H9 (cell line): Measurements from ENCODE around the gene PCDHA12. TPM values are rescaled to one million over a fixed set of nuclear protein-coding genes. Genes with fewer than 3 reads are reported as not detected.
A peak's percentile ranks its signal among the peaks of the same experiment; 100 is the strongest.

Source experiments
- DNase-seq: peaks from one replicate; pipeline ENCODE4 v3.0.0-alpha.2; 2017
- H2AFZ ChIP-seq: one replicate; pipeline ENCODE4 v1.6.1; 2013; ENCODE audit warnings: mild to moderate bottlenecking, low read length, control low read depth, moderate library complexity
- H2AK5ac ChIP-seq: 2 replicates; pipeline ENCODE4 v1.6.1; 2013; ENCODE audit warnings: low read length, control low read depth, mixed read lengths; ENCODE audit not compliant: insufficient read length
- H2BK120ac ChIP-seq: one replicate; pipeline ENCODE4 v1.6.1; 2013; ENCODE audit warnings: low read depth, mild to moderate bottlenecking, low read length, control low read depth, inconsistent platforms; ENCODE audit not compliant: poor library complexity, severe bottlenecking
- H2BK12ac ChIP-seq: 2 replicates; pipeline ENCODE4 v1.6.1; 2013; ENCODE audit warnings: low read length, control low read depth, mixed read lengths, low read depth; ENCODE audit not compliant: insufficient read length
- H2BK15ac ChIP-seq: 2 replicates; pipeline ENCODE4 v1.6.1; 2013; ENCODE audit warnings: low read depth, low read length, control low read depth
- H2BK20ac ChIP-seq: one replicate; pipeline ENCODE4 v1.6.1; 2013; ENCODE audit warnings: low read depth, mild to moderate bottlenecking, low read length, control low read depth, inconsistent platforms; ENCODE audit not compliant: poor library complexity, severe bottlenecking
- H2BK5ac ChIP-seq: 2 replicates; pipeline ENCODE4 v1.6.1; 2013; ENCODE audit warnings: low read length, control low read depth, mixed read lengths; ENCODE audit not compliant: insufficient read length
- H3K14ac ChIP-seq: 2 replicates; pipeline ENCODE4 v1.6.1; 2013; ENCODE audit warnings: low read length, control low read depth; ENCODE audit not compliant: insufficient read depth
- H3K18ac ChIP-seq: 2 replicates; pipeline ENCODE4 v1.6.1; 2013; ENCODE audit warnings: low read depth, mild to moderate bottlenecking, mixed read lengths, low read length, control low read depth; ENCODE audit not compliant: insufficient read length
- H3K23ac ChIP-seq: 2 replicates; pipeline ENCODE4 v1.6.1; 2013; ENCODE audit warnings: low read length, control low read depth, mixed read lengths, low read depth; ENCODE audit not compliant: insufficient read length
- H3K23me2 ChIP-seq: 2 replicates; pipeline ENCODE4 v1.6.1; 2013; ENCODE audit warnings: low read depth, mild to moderate bottlenecking, mixed read lengths, low read length, control low read depth; ENCODE audit not compliant: insufficient read length, poor library complexity, severe bottlenecking
- H3K27ac ChIP-seq: 2 replicates; pipeline ENCODE4 v1.5.1; 2013; ENCODE audit warnings: low read length, control low read depth, mixed read lengths, low read depth; ENCODE audit not compliant: insufficient read length
- H3K27me3 ChIP-seq: 2 replicates; pipeline ENCODE4 v1.6.1; 2013; ENCODE audit warnings: low read length, control low read depth, inconsistent platforms; ENCODE audit not compliant: insufficient read depth
- H3K4ac ChIP-seq: 2 replicates; pipeline ENCODE4 v1.6.1; 2013; ENCODE audit warnings: low read depth, mild to moderate bottlenecking, control low read depth, inconsistent platforms, low read length, moderate library complexity
- H3K4me1 ChIP-seq: 2 replicates; pipeline ENCODE4 v1.6.1; 2013; ENCODE audit warnings: low read length, control low read depth, inconsistent platforms; ENCODE audit not compliant: insufficient read depth
- H3K4me2 ChIP-seq: 2 replicates; pipeline ENCODE4 v1.6.1; 2013; ENCODE audit warnings: low read length, control low read depth, mixed read lengths; ENCODE audit not compliant: insufficient read length, insufficient read depth
- H3K56ac ChIP-seq: 2 replicates; pipeline ENCODE4 v1.6.1; 2013; ENCODE audit warnings: low read depth, mild to moderate bottlenecking, mixed read lengths, low read length, control low read depth; ENCODE audit not compliant: insufficient read length
- H3K79me1 ChIP-seq: 2 replicates; pipeline ENCODE4 v1.6.1; 2013; ENCODE audit warnings: low read depth, mild to moderate bottlenecking, moderate library complexity, low read length, control low read depth, inconsistent platforms; ENCODE audit not compliant: insufficient read depth, poor library complexity, severe bottlenecking
- H3K79me2 ChIP-seq: 2 replicates; pipeline ENCODE4 v1.6.1; 2013; ENCODE audit warnings: low read length, control low read depth, inconsistent platforms; ENCODE audit not compliant: insufficient read depth
- H3K9ac ChIP-seq: 2 replicates; pipeline ENCODE4 v1.6.1; 2013; ENCODE audit warnings: low read length, control low read depth, mixed read lengths; ENCODE audit not compliant: insufficient read length; ENCODE audit errors: extremely low read depth
- H3K9me3 ChIP-seq: one replicate; pipeline ENCODE4 v1.6.1; 2013; ENCODE audit warnings: low read depth, low read length, inconsistent platforms; ENCODE audit not compliant: control insufficient read depth
- H3T11ph ChIP-seq: one replicate; pipeline ENCODE4 v1.6.1; 2013; ENCODE audit warnings: mild to moderate bottlenecking, low read length, control low read depth, inconsistent platforms
- H4K20me1 ChIP-seq: one replicate; pipeline ENCODE4 v1.6.1; 2013; ENCODE audit not compliant: control insufficient read depth, insufficient read length, insufficient read depth
- H4K5ac ChIP-seq: 2 replicates; pipeline ENCODE4 v1.6.1; 2013; ENCODE audit warnings: low read depth, mild to moderate bottlenecking, mixed read lengths, low read length, control low read depth; ENCODE audit not compliant: insufficient read length
- H4K8ac ChIP-seq: replicated peaks from 2 replicates; pipeline ENCODE4 v1.6.1; 2013; ENCODE audit warnings: low read length, control low read depth, mixed read lengths, low read depth; ENCODE audit not compliant: insufficient read length
- H4K91ac ChIP-seq: 2 replicates; pipeline ENCODE4 v1.6.1; 2013; ENCODE audit warnings: low read depth, mild to moderate bottlenecking, moderate library complexity, mixed read lengths, low read length, control low read depth; ENCODE audit not compliant: insufficient read length
- H3K27ac Mint-ChIP-seq, 3 experiments: 2 replicates in 2 of 3; 3 replicates in 1 of 3; pipeline ENCODE4 v1.8.0; 2020 to 2021; ENCODE audit warnings: mixed read lengths in 3 of 3, mild to moderate bottlenecking in 1 of 3, moderate library complexity in 1 of 3
- H3K27me3 Mint-ChIP-seq: 2 replicates; pipeline ENCODE4 v1.8.0; 2021; ENCODE audit warnings: low read depth, mild to moderate bottlenecking, moderate library complexity, mixed read lengths
- H3K36me3 Mint-ChIP-seq, 3 experiments: 2 replicates in 2 of 3; 3 replicates in 1 of 3; pipeline ENCODE4 v1.8.0; 2020 to 2021; ENCODE audit warnings: low read depth in 3 of 3, mixed read lengths in 3 of 3; ENCODE audit not compliant: insufficient read depth in 1 of 3
- H3K4me1 Mint-ChIP-seq, 2 experiments: 2 replicates each; pipeline ENCODE4 v1.8.0; 2020; ENCODE audit warnings: mixed read lengths in 2 of 2
- H3K4me3 Mint-ChIP-seq, 2 experiments: 2 replicates in 1 of 2; 3 replicates in 1 of 2; pipeline ENCODE4 v1.8.0; 2020 to 2021; ENCODE audit warnings: mild to moderate bottlenecking in 2 of 2, mixed read lengths in 2 of 2, moderate library complexity in 1 of 2
- H3K9me3 Mint-ChIP-seq, 2 experiments: 2 replicates in 1 of 2; 3 replicates in 1 of 2; pipeline ENCODE4 v1.8.0; 2020; ENCODE audit warnings: mild to moderate bottlenecking in 2 of 2, mixed read lengths in 2 of 2, moderate library complexity in 1 of 2
- WGBS: extraction: QIAGEN DNeasy Blood & Tissue Kit; methylation state at CpG from one replicate; pipeline ENCODE4 v1.1.7; 2013; ENCODE audit warnings: missing lambda C conversion rate, low lambda C conversion rate, mixed read lengths; ENCODE audit not compliant: insufficient read length; ENCODE audit errors: extremely low coverage; 5-methylcytosine and 5-hydroxymethylcytosine counted together
- long read RNA-seq: library from polyadenylated mRNA; unstranded; transcript quantifications from one replicate; pipeline ENCODE4 v2.0.0, GENCODE V29; 2020
- total RNA-seq: library from RNA; stranded (reverse); gene quantifications from 2 replicates; pipeline ENCODE4 v1.2.1, GENCODE V29; 2021
- TF ChIP-seq, protein P1 (sequence below): fragments of 200-600 bp; sonication (generic); conservative IDR thresholded peaks from 3 replicates; pipeline ENCODE4 v1.8.0; 2021; ENCODE audit warnings: antibody characterized with exemption, mild to moderate bottlenecking

Gene PCDHA12, protein sequence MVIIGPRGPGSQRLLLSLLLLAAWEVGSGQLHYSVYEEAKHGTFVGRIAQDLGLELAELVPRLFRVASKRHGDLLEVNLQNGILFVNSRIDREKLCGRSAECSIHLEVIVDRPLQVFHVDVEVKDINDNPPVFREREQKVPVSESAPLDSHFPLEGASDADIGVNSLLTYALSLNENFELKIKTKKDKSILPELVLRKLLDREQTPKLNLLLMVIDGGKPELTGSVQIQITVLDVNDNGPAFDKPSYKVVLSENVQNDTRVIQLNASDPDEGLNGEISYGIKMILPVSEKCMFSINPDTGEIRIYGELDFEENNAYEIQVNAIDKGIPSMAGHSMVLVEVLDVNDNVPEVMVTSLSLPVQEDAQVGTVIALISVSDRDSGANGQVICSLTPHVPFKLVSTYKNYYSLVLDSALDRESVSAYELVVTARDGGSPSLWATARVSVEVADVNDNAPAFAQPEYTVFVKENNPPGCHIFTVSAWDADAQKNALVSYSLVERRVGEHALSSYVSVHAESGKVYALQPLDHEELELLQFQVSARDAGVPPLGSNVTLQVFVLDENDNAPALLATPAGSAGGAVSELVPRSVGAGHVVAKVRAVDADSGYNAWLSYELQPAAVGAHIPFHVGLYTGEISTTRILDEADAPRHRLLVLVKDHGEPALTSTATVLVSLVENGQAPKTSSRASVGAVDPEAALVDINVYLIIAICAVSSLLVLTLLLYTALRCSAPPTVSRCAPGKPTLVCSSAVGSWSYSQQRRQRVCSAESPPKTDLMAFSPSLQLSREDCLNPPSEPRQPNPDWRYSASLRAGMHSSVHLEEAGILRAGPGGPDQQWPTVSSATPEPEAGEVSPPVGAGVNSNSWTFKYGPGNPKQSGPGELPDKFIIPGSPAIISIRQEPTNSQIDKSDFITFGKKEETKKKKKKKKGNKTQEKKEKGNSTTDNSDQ
- total RNA-seq = 7.1 and 7.2 TPM in 2 replicates
- long read RNA-seq, full-length matches to known transcripts = 5 of 5 reads
- long read RNA-seq, partial matches to known transcripts = 0 of 5 reads
- long read RNA-seq, other reads (novel, unspliced or antisense) = 0 of 5 reads

DNA sequence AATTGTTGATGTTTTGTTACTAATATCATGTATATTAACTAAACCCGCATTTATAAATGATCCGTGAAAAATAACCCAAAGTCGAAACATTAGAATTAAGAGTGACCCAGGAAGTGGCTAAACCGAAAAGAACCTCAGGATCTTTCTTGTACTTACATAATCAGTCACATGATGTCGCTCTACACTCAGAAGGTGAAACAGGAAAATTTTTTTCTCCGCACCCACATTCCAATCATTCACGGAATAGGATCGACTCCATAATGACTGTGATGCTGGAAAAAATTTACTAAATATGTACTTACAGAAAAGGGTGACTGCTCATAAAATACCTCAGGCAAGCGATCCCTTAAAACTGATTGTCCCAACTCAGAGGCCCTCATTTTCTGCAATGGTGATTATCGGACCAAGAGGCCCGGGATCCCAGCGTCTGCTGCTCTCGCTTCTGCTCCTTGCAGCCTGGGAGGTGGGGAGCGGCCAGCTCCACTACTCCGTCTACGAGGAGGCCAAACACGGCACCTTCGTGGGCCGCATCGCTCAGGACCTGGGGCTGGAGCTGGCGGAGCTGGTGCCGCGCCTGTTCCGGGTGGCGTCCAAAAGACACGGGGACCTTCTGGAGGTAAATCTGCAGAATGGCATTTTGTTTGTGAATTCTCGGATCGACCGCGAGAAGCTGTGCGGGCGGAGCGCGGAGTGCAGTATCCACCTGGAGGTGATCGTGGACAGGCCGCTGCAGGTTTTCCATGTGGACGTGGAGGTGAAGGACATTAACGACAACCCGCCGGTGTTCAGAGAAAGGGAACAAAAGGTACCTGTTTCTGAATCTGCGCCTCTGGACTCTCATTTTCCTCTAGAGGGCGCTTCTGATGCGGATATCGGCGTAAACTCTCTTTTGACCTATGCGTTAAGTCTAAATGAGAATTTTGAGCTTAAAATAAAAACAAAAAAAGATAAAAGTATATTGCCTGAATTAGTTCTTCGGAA, at the start of gene PCDHA12:
Gene PCDHA12 (plus strand): TSS at position 224 of the 981 bp plus-strand sequence. CDS start 165 bp downstream, at position 389.
- WGBS = no CpG with 5 or more reads among the region's 47 CpGs
- Histone ChIP-seq H3K23ac (no peak within 1 kb of the TSS), H2BK5ac (no peak within 1 kb of the TSS), H4K8ac (no peak within 1 kb of the TSS), H3K14ac (peak within 1 kb of the TSS; percentile 95; the same call in 1 of the 2 replicates), H3K56ac (no peak within 1 kb of the TSS), H2AFZ (no peak within 1 kb of the TSS), H4K20me1 (no peaks in the 10 kb centered on the region), H2BK20ac (no peak within 1 kb of the TSS), H2BK12ac (no peak within 1 kb of the TSS), H2BK15ac (no peak within 1 kb of the TSS), H2BK120ac (no peak within 1 kb of the TSS), H3K79me1 (no peaks in the 10 kb centered on the region), H3K79me2 (peaks cover under 1% of the 10 kb centered on the region; the same call in 1 of the 2 replicates), H2AK5ac (no peak within 1 kb of the TSS), H4K91ac (no peak within 1 kb of the TSS), H3K9me3 (no peaks in the 10 kb centered on the region), H3K9ac (peak within 1 kb of the TSS; percentile 38), H3K4me2 (peak within 1 kb of the TSS; percentile 16), H3K27me3 (no peaks in the 10 kb centered on the region), H4K5ac (no peak within 1 kb of the TSS), H3K18ac (peak within 1 kb of the TSS; percentile 78), H3K23me2 (no peaks in the 10 kb centered on the region), H3T11ph (no peak within 1 kb of the TSS), H3K4me1 (no peaks in the 10 kb centered on the region), H3K4ac (no peak within 1 kb of the TSS; the same call in 1 of the 2 replicates), H3K27ac (no peak within 1 kb of the TSS)
- Mint-ChIP-seq H3K4me3 (peak within 1 kb of the TSS; percentile 94 to 95), H3K27ac (peak within 1 kb of the TSS in 2 of 3 experiments; percentile 96), H3K9me3 (peaks cover 0 to 4% of the 10 kb centered on the region in 2 experiments; a peak in 2 of 5 replicates), H3K27me3 (no peaks in the 10 kb centered on the region), H3K4me1 (peaks cover 10 to 14% of the 10 kb centered on the region in 2 experiments; a peak in 2 of 4 replicates), H3K36me3 (peaks cover 20 to 37% (median 36%) of the 10 kb centered on the region in 3 experiments)
- TF ChIP-seq, protein P1, sequence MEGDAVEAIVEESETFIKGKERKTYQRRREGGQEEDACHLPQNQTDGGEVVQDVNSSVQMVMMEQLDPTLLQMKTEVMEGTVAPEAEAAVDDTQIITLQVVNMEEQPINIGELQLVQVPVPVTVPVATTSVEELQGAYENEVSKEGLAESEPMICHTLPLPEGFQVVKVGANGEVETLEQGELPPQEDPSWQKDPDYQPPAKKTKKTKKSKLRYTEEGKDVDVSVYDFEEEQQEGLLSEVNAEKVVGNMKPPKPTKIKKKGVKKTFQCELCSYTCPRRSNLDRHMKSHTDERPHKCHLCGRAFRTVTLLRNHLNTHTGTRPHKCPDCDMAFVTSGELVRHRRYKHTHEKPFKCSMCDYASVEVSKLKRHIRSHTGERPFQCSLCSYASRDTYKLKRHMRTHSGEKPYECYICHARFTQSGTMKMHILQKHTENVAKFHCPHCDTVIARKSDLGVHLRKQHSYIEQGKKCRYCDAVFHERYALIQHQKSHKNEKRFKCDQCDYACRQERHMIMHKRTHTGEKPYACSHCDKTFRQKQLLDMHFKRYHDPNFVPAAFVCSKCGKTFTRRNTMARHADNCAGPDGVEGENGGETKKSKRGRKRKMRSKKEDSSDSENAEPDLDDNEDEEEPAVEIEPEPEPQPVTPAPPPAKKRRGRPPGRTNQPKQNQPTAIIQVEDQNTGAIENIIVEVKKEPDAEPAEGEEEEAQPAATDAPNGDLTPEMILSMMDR = peak; percentile 80
- peak; percentile 45 for DNase-seq
